SH-SY5Y (cell line): ENCODE measurements around the gene ABTB1.

Experiments used
- GATA2 ChIP-seq: IDR thresholded peaks from 2 replicates; pipeline ENCODE4 v1.6.1; 2011; ENCODE audit warnings: mild to moderate bottlenecking, low read depth, low read length
- GATA3 ChIP-seq: IDR thresholded peaks from 2 replicates; pipeline ENCODE4 v1.6.1; 2011; ENCODE audit warnings: low read depth, mild to moderate bottlenecking, low read length, moderate library complexity

DNA sequence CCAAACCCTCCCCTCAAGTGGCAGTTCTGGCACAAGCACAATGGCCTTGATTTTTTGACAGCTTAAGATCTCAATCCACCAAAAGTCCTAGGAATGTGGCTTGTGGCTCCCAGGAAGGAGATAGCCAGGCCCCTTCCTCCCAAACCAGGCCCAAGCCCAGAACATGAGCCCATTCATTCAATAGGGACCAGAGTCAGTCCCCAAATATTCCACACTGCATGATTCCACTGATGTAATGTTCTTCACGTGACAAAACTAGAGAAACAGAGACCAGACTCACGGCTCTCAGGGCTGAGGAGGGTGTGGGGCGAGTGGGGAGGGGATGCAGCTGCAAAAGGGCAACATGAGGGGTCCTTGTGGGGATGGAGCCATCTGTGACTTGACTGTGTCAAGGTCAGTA is 25.5 kb downstream of the ABTB1 start:
- TF ChIP-seq GATA2 (no peak), GATA3 (no peak)
